ENCODE results near the gene COX19.

DNA sequence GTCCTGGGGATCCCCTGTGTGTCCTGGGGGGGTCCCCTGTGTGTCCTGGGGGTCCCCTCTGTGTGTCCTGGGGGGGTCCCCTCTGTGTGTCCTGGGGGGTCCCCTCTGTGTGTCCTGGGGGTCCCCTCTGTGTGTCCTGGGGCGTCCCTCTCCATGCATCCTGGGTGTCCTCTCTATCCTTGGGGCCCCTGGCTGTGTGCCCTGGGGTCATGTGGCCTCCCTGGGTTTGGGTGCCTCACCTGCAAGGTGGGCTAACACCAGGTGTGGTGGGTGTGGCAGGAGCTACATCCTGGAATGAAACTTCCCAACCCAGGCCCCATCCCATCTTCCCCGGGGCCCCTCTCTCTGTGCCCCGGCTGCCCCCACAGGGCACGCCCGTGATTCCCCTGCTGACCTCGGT lies 12.6 kb upstream of the COX19 start:
- TF ChIP-seq POLR2A (IDR thresholded peaks at IDR 0.05) (no peak), POLR2AphosphoS5 (IDR thresholded peaks at IDR 0.05) (no peak), EP300 (IDR thresholded peaks at IDR 0.05) (no peak)
- TF ChIP-seq, protein P1, sequence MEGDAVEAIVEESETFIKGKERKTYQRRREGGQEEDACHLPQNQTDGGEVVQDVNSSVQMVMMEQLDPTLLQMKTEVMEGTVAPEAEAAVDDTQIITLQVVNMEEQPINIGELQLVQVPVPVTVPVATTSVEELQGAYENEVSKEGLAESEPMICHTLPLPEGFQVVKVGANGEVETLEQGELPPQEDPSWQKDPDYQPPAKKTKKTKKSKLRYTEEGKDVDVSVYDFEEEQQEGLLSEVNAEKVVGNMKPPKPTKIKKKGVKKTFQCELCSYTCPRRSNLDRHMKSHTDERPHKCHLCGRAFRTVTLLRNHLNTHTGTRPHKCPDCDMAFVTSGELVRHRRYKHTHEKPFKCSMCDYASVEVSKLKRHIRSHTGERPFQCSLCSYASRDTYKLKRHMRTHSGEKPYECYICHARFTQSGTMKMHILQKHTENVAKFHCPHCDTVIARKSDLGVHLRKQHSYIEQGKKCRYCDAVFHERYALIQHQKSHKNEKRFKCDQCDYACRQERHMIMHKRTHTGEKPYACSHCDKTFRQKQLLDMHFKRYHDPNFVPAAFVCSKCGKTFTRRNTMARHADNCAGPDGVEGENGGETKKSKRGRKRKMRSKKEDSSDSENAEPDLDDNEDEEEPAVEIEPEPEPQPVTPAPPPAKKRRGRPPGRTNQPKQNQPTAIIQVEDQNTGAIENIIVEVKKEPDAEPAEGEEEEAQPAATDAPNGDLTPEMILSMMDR (IDR thresholded peaks at IDR 0.05) = no peak
